Pancreas (tissue), 10 donors: ENCODE data around the gene SND1. TPM values are rescaled to one million over a fixed set of nuclear protein-coding genes. Genes with fewer than 3 reads are reported as not detected.

Source experiments
- ATAC-seq, 4 donors: fragments of 200-7000 bp; cut with Tn5 transposase; one replicate each; pipeline versions ENCODE4 v1.8.0 to v1.9.1; 2020; ENCODE audit warnings: mild to moderate bottlenecking in 4 of 4, moderate library complexity in 4 of 4
- DNase-seq, 6 donors: peaks; one replicate each; pipeline ENCODE4 v3.0.0-alpha.2; 2020
- FAIRE-seq: peaks from 2 replicates; lab custom pipeline; 2012; peaks lifted over from hg19 to GRCh38; lab: Jason Lieb, UNC
- H3K27ac ChIP-seq, 4 donors: fragments of 200-600 bp; sonication (generic); 1 replicate in 3 of 4; 2 replicates in 1 of 4; pipeline versions ENCODE4 v1.5.0 to v1.8.0; 2020
- H3K27me3 ChIP-seq, 4 donors: fragments of 200-600 bp; one replicate each; pipeline ENCODE4 v1.8.0; 2021
- H3K36me3 ChIP-seq, 3 donors: fragments of 200-600 bp; sonication (generic) in 1 of 3; one replicate each; pipeline versions ENCODE4 v1.5.0 to v1.8.0; 2020 to 2021
- H3K4me1 ChIP-seq, 3 donors: fragments of 200-600 bp; one replicate each; pipeline ENCODE4 v1.8.0; 2021
- H3K4me3 ChIP-seq, 4 donors: fragments of 200-600 bp; sonication (generic) in 2 of 4; one replicate each; pipeline versions ENCODE4 v1.5.0 to v1.8.0; 2020 to 2021
- H3K9me3 ChIP-seq, 4 donors: fragments of 200-600 bp; one replicate each; pipeline ENCODE4 v1.8.0; 2021
- WGBS, 2 donors: extraction: QIAGEN DNeasy Blood & Tissue Kit; methylation state at CpG; one replicate each; pipeline ENCODE4 v1.1.7; 2013; 5-methylcytosine and 5-hydroxymethylcytosine counted together
- intact Hi-C, 3 donors: fragments of 100-400 bp; cut with DNase I; formaldehyde crosslinking; loops; one replicate each; pipeline versions ENCODE4 v1.11.1 to v1.14.2; 2022
- polyA plus RNA-seq, 2 donors: library from polyadenylated mRNA; stranded (reverse); fragments of 200-250 nt; gene quantifications; one replicate each; pipeline ENCODE4 v1.2.3, GENCODE V29; 2013
- total RNA-seq, 6 donors: library from RNA; stranded (reverse); fragmentation: NEBNext Ultra II Directional in 4 of 6; extraction: Animal tissue kit (Norgen Biotek cat#: 25700) in 4 of 6; gene quantifications; one replicate each; pipeline versions ENCODE4 v1.2.1 to v1.2.4, GENCODE V29; 2021 to 2023
- TF ChIP-seq, protein P1 (sequence below), 4 donors: fragments of 200-600 bp; sonication (generic) in 3 of 4; IDR thresholded peaks; one replicate each; pipeline versions ENCODE4 v1.5.0 to v1.8.0; 2021; ENCODE audit warnings: antibody characterized with exemption in 4 of 4
- donor health status: healthy with polysubstance abuse.
- donor health status: DM: no; HTN: no; CAD: no; lungs with moderate emphysema.
- donor health status: DM: no; HTN: no; CAD: no.
- donor health status: control.
- donor health status: control.
- donor health status: Bipolar disorder and iron deficiency.
- donor health status: DM: yes; HTN: yes; CAD: no.
- donor health status: DM: no; HTN: no; CAD: no.
- donor health status: DM: no; HTN: no; CAD: no.
- donor health status: DM: yes; HTN: yes; CAD: no.

SND1 gene
- total and polyA plus RNA-seq, 8 donors = 84.1 to 308 (median 225) TPM

DNA sequence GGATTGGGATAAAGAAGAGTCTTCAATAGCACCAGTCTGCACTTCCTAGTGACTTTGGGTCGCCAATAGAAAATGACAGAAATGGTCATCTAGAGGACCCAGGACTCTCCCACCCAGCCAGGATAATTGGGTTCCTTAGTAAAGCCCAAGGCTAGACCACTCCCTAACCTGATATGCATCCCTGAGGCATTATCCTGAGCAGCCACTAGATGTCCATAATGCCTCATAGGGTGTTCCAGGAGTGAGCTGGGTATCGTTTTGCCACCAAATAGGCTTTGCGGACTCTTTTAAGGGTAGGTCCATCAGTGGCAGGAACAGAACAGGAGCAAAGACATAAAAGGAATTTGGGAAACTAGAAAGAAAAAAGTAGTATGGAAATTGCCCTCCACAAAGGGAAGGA is 383.7 kb downstream of the SND1 start:
- TF ChIP-seq, protein P1, sequence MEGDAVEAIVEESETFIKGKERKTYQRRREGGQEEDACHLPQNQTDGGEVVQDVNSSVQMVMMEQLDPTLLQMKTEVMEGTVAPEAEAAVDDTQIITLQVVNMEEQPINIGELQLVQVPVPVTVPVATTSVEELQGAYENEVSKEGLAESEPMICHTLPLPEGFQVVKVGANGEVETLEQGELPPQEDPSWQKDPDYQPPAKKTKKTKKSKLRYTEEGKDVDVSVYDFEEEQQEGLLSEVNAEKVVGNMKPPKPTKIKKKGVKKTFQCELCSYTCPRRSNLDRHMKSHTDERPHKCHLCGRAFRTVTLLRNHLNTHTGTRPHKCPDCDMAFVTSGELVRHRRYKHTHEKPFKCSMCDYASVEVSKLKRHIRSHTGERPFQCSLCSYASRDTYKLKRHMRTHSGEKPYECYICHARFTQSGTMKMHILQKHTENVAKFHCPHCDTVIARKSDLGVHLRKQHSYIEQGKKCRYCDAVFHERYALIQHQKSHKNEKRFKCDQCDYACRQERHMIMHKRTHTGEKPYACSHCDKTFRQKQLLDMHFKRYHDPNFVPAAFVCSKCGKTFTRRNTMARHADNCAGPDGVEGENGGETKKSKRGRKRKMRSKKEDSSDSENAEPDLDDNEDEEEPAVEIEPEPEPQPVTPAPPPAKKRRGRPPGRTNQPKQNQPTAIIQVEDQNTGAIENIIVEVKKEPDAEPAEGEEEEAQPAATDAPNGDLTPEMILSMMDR (IDR thresholded peaks at IDR 0.05) = no peak
- H3K9me3 ChIP-seq = no peaks in the 10 kb centered on the region
- FAIRE-seq = no peak

DNA sequence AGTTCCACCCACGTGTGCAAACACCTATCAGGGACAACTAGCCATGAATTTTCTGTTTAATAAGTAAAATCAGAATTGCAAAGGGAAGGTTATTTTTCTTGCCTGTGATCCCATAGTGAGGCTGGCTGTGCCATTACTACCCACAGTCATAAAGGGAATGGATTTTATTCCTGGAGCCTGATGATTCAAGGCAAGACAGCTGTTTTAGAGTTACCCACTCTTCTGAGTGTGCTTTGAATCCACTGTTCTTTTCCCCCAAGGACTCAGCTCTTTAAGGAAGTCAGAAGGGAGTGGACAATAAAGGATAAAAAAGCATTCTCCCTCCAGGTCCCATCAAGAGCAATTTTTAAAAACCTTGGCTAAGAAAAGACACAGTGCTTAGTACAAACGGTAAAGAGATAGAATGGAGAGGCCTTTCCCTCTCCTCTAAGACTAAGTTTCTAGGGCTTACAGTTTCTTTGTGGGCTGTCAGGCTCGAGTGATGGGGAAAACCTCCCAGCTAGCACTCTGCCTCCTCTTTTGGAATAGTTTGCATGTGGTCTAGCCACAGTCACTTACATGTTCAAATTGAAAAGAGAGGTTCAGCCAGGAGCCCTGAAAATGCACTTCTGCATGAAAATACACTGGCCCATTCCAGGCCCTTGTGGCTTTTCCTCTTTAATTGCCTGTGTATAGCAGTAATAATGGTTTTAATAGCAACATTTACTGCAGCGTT is 384.4 kb downstream of the SND1 start:
- WGBS, 2 donors = 76 to 82% methylated on average over 4 of the region's 4 CpGs
- intact Hi-C loops = no loop called here

More for the DNA sequence above, 383.7 kb downstream of the SND1 start:
- no peaks in the 10 kb centered on the region for H3K36me3 ChIP-seq
- H3K4me1 ChIP-seq = peaks cover 0 to 4% (median 2%) of the 10 kb centered on the region in 3 donors
- no peaks in the 10 kb centered on the region for H3K27me3 ChIP-seq
- intact Hi-C loops = no loop called here
- no peak overlapping the region for H3K4me3 ChIP-seq
- WGBS, 2 donors = 79 to 86% methylated on average over 3 of the region's 3 CpGs
- ATAC-seq = peak in 3 of 4 donors; percentile 27 to 43 (median 28)
- no peak for DNase-seq
- H3K27ac ChIP-seq = no peak overlapping the region

DNA sequence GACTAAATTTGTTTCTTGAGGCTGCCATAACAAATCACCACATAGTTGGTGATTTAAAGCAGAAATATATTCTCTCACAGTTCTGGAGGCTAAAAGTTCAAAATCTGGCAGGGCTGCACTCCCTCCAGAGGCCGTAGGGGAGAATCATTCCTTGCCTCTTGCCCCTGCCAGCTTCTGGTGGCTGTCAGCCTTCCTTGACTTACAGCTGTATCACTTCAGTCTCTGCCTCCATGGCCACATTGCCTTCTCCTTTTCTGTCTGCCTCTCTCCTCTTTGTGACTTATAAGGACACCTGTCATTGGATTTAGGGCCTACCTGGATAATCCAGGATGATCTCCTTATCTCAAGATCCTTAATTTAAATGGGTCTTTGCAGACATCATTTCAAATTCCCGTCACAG is 385.1 kb downstream of the SND1 start:
- Histone ChIP-seq H3K36me3 (no peaks in the 10 kb centered on the region), H3K4me1 (peaks cover 0 to 4% (median 2%) of the 10 kb centered on the region in 3 donors), H3K27ac (no peak overlapping the region), H3K9me3 (no peaks in the 10 kb centered on the region), H3K27me3 (no peaks in the 10 kb centered on the region), H3K4me3 (no peak overlapping the region)
- FAIRE-seq (no peak), ATAC-seq (no peak), DNase-seq (no peak)
- intact Hi-C loops = no loop called here
- TF ChIP-seq, protein P1 (IDR thresholded peaks at IDR 0.05) = no peak
- 90 to 94% methylated on average over 2 of the region's 2 CpGs for WGBS, 2 donors

More for the DNA sequence above, 384.4 kb downstream of the SND1 start:
- H3K4me1 ChIP-seq = peaks cover 0 to 4% (median 2%) of the 10 kb centered on the region in 3 donors
- no peak overlapping the region for H3K4me3 ChIP-seq
- no peaks in the 10 kb centered on the region for H3K9me3 ChIP-seq
- no peaks in the 10 kb centered on the region for H3K36me3 ChIP-seq
- FAIRE-seq (no peak), DNase-seq (no peak), ATAC-seq (no peak)
- no peak overlapping the region for H3K27ac ChIP-seq
- no peaks in the 10 kb centered on the region for H3K27me3 ChIP-seq
- TF ChIP-seq, protein P1 (IDR thresholded peaks at IDR 0.05) = no peak

DNA sequence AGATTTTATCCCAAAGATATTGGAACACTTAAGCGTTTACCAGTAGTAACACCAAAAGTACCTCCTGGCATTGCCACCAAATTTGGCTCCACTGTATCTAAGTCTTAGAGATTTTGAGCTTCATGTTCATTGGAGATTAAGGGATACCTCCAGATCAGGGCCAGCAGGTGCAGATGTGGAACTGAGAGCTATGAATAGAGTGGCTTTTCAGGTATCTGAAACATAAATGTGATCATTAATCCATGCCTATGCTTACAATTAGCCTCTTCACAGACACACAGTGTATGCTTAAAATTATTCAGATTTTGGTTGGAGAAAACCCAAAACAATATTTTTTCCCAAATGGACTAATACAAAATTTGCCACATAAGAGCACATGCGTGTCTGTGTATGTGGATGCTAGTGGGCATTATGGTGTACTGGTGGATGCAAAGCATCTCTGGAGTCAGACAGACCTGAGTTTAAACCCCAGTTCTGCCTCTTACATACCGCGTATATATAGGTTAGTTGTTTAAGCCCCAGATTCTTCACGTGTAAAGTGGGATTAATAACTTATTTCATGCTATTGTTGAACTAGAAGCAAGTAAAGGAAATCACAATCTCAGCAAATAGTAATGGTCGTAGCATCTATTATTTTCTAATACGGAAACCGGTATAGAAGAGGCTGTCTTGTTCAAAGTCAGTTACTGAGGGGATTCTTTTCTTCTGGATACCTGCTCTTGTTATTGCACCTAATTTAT is 386.1 kb downstream of the SND1 start:
- intact Hi-C loops = no loop called here

More for the DNA sequence above, 386.1 kb downstream of the SND1 start:
- 91 to 93% methylated on average over 8 of the region's 8 CpGs for WGBS, 2 donors
- FAIRE-seq (no peak), DNase-seq (no peak), ATAC-seq (no peak)
- Histone ChIP-seq H3K27me3 (no peaks in the 10 kb centered on the region), H3K36me3 (no peaks in the 10 kb centered on the region), H3K4me3 (no peak overlapping the region), H3K4me1 (peaks cover 0 to 2% (median 0%) of the 10 kb centered on the region in 3 donors), H3K9me3 (no peaks in the 10 kb centered on the region), H3K27ac (no peak overlapping the region)
- TF ChIP-seq, protein P1 (IDR thresholded peaks at IDR 0.05) = no peak
